Middle frontal gyrus (tissue), 1 donor: ENCODE data around the gene PTCH2.
"Not testable (repeated sequence)": the region's sequence is repeated elsewhere in the genome, so short reads cannot be mapped to it uniquely, and the experiment has no call there.

Source experiments
- DNase-seq: peaks from one replicate; pipeline ENCODE4 v3.0.0-alpha.2; 2015; ENCODE audit warnings: low spot score; ENCODE audit errors: extremely low spot score

PTCH2 gene

DNA sequence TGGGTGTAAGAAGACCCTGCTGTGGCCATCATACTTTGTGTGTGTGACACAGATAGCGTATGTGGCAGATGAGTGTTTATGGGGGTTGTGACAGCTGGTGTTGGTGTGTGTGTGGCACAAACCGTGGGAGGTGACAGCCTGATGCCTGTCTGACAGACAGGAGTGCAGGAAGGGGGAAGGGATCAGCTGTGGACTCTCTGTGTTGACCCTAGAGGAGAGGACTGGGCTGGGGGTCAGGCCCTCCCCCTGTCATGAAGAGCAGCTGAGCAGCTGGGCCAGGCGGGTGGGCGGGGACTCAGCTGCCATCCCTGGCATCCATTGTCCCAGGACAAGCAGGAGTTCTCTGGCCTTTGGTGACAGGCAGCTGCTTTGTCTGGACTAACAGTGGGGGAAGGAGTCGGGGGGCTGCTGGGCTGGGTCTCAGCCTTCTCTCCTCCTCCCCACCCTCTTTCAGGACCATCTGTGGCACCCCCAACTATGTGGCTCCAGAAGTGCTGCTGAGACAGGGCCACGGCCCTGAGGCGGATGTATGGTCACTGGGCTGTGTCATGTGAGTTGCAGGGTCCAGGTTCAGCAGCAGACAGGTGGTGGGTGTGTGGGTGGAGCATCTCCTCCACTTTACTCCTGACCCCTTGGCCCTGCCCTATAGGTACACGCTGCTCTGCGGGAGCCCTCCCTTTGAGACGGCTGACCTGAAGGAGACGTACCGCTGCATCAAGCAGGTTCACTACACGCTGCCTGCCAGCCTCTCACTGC is 40.6 kb downstream of the PTCH2 start:
- no peak for DNase-seq

DNA sequence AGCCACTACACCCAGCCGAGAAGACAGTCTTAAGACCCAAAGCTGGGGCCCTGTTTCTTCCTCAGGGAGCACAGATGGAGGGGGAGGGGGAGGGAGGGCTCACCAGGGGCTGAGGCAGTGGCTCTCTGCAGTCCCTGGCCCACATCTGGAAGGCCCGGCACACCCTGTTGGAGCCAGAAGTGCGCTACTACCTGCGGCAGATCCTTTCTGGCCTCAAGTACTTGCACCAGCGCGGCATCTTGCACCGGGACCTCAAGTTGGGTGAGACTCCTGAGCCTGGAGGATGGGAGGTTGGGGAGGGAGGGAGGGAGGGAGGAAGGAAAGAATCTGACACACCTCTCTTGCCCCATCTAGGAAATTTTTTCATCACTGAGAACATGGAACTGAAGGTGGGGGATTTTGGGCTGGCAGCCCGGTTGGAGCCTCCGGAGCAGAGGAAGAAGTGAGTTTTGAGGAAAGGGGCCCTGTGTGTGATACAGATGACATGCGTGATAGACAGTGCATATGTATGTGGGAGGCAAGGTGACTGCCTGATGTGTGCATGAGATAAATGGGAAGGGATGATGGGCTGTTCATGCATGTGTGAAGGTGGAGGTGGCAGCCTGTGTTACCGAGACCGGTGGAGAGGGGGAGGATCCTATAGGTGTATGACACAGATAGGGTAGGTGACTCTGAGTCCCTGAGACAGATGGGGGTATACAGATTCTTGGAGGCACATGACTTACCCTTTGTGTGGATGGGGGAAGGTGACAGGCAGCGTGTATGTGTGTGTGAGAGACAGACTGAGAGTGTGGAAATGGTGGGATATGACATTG is 41.4 kb downstream of the PTCH2 start:
- DNase-seq = no peak

DNA sequence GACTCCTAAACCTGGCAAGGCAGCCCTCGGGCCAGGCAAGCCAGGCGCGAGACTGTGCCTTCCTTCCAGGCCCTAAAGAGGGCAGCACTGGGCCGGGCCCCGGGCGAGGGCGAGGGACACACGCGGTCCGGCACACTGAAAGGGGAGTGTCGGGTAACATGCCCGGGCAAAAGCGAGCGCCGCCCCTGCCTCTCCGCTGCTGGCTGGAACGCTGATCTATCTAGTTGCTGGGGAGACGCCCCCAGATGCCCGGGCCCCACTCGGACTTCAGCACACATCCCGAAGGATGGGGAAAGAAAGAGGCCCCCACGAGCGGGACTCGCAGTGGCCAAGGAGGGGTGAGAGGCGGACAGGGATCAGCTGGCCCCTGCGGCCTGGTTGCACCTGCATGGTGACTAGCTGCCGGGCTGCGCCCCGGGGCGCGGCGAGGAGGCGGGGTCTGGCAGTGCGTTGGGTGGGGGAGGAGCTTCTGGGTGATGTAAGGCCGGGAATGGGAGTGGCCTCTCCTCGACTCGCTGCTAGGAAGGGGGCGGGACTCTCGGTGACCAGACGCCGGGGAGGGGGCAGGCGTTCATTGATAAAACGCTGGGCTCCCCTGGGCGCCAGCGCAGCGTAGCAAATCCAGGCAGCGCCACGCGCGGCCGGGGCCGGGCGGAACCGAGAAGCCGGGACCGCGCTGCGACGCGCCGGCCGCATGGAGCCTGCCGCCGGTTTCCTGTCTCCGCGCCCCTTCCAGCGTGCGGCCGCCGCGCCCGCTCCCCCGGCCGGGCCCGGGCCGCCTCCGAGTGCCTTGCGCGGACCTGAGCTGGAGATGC is 43.1 kb downstream of the PTCH2 start, which contains the start of gene PLK3:
PLK3 (plus strand) TSS at position 608 of the 815 bp plus-strand sequence; CDS start at position 695, 87 bp downstream.
- DNase-seq = peak; percentile 96

DNA sequence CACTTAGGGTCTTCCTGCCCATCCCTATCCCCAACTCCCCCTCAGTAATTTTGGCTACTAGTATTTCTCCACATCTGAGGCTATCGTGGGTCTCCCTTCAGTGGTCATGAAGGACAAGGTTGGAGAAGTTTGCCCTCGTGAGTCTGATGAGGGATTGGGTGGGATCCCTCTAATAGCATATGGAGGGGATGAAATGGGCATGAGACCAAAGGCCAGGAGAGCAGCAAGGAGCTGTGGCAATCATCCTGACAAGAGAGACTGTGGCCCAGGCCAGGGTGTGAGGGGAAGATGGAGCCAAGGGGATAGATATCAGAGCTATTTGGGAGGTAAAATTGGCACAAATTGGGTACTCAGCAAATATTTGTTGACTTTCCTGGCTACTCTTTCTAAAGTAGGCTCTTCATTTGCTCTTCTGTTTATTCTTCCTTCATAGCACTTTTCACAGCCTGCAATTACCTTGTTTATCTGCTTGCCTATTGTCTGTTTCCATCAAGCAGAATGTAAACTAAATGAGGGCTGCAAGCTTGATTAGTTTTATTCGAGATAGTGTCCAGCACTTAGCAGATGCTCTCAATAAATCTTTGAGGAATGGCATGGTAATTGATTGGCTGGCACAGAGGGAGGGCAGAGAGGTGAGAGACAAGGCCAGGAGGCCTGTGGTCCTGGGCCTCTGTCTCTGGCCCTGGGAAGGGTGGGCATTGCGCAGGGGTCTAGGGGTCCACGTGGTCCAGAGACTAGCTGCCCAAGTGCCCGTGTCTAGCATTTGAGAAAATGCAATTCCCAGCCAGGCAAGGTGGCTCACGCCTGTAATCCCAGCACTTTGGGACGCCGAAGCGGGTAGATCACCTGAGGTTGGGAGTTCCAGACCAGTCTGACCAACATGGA is 44.3 kb downstream of the PTCH2 start:
- DNase-seq = no peak

DNA sequence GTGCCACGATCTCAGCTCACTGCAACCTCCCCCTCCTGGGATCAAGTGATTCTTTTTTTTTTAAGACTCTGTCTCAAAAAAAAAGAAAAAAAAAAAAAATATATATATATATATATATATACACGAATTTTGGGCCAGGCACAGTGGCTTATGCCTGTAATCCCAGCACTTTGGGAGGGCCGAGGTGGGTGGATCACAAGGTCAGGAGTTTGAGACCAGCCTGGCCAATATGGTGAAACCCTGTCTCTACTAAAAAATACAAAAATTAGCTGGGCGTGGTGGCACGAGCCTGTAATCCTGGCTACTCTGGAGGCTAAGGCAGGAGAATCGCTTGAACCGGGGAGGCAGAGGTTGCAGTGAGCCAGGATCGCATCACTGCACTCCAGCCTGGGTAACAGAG is 45.2 kb downstream of the PTCH2 start:
- DNase-seq = not testable (repeated sequence)

DNA sequence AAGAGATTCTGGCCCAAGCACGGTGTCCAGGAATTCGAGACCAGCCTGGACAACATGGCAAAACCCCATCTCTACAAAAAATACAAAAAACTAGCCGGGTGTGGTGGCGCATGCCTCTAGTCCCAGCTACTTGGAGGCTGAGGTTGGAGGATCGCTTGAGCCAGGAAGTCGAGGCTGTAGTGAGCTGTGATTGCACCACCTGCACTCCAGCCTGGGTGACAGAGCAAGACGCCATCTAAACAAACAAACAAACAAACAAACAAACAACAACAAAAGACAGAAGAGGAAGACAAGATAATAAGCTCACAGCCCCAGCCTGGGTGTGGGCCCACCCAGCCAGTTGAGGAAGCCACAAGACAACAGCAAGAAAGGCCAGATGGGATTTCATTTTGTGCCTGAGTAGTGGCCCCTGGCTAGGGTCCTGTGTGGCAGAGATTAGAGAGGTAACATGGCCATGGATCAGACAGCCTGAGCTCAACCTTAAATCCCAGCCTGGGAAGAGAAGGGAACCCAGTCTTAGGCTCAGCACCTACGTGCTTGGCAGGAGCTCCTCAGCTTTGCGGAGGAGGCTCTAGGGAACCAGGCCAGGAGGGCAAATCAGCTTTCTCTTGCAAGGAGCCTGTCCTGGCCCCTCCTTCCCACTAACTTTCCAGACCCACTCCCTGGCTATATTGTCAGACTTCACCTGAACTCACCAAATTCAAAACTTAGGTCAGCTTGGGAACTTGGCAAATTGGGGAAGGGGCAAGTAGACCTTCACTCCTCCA is 50.1 kb downstream of the PTCH2 start:
- DNase-seq = no peak

DNA sequence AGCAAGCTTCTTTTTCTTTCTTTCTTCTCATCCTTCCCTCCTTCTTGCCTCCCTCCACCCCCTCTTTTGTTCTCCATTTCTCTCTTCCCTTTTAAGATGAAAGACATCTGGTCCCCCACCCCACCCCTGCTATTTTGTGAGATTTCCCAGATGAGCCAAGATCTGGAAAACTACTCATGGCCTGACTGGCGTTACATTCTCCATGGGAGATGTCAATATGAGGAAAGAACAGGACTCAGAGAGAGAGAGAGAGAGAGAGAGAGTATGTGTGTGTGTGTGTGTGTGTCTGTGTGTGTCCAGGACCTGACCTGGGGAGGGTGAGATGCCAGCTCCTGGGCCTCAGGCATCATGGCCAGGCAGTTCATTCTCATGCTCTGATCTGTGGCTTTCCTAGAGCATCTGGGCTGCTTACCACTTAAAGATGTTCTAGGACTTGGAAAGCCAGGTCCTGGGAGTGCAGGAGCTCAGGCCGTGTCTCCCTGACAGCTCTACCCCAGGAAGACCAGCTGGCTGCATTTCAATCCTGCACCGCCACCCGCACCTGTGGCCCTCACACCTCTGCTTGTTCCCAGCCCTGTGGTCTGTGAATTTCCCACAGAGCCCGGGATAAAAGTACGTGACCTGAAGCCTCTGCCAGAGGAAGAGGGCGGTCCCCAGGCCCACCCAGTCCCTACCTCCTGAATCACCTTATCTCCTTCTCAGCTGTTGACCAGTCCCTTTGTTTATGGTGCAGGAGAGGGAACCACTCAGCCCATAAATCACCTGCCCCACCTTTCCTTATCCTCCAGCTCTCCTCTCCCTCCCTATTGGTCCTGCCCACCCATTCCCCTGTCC is 51.9 kb downstream of the PTCH2 start:
- no peak for DNase-seq

DNA sequence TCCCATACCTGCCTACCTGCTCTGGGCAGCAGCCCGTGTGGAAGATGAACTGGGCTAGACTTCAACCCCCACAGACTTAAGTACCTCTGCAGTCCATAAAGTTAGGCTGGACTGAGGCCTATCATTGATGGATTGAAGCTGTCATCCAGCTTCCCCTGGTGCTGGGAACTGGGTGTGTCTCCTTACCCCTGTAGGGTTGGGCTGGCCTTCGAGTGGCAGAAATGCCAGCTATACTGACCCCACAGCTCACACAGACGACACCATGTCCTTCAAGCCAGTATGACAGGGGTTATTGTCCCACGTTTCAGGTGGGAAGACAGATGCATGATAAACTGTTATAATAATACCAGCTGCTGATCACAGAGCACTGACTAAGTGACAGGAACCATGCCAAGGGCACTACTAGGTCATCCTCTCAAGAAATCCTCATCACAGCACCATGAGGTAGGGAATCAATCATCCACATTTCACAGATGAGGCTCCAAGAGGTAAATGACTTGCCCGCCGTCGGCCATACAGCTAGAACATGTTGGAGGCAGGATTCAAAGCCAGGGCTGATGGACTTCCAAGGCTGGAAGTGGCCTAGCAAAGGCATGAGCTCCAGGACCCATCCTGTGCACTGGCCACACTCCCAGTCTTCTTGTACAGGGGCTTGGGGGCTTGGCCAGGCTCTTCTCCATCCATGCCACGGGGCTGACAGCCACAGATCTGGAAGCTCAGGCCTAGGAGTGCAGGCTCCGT is 54.8 kb downstream of the PTCH2 start, which contains the start of gene BEST4:
BEST4 (minus strand) TSS at position 51 of the 741 bp plus-strand sequence. CDS start 465 bp downstream, outside the sequence.
- no peak for DNase-seq

DNA sequence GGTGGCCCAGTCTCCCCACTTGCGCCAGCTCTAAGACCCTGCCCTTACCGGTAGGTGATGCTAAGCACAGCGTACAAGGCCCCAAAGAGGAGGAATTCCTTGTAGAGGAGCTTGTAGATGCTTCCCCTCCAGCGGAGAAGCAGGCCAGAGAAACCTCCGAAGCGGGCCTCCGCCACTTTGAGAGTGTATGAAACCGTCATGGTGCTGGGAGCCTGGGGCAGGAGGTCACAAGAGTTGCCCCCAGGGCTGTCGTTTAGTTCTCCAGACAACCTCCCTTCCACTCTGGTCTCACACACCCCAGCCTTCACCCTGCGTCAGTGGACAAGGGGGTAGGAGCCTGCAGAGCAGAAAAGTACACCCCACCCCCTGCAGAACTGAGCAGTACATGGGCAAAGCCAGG is 55.5 kb downstream of the PTCH2 start:
- no peak for DNase-seq

DNA sequence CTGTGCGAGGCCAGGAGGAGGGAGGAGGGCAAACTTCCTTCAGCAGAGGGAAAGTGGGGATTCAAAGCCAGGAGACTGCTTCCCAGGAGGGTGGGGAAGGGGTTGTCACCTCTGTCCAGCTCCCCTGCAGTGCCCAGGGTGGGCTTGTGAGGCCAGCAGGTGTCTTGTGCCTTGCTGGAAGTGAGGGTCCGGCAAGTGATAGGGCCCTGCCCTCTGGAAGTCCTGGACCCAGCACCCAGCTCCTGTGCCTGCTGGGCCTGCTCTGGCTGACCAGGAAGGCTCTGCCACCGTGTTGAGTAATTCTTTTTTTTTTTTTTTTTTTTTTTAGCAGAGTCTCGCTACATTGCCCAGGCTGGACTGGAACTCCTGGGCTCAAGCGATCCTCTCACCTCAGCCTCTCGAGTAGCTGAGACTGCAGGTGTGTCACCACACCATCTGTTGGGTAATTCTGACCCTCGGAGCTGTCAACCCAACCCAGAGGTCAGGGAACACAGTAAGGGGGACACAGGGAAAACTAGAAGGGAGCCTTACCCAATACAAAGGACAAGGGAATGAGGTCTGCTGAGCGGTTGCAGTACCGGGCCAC is 56.1 kb downstream of the PTCH2 start:
- DNase-seq = no peak

DNA sequence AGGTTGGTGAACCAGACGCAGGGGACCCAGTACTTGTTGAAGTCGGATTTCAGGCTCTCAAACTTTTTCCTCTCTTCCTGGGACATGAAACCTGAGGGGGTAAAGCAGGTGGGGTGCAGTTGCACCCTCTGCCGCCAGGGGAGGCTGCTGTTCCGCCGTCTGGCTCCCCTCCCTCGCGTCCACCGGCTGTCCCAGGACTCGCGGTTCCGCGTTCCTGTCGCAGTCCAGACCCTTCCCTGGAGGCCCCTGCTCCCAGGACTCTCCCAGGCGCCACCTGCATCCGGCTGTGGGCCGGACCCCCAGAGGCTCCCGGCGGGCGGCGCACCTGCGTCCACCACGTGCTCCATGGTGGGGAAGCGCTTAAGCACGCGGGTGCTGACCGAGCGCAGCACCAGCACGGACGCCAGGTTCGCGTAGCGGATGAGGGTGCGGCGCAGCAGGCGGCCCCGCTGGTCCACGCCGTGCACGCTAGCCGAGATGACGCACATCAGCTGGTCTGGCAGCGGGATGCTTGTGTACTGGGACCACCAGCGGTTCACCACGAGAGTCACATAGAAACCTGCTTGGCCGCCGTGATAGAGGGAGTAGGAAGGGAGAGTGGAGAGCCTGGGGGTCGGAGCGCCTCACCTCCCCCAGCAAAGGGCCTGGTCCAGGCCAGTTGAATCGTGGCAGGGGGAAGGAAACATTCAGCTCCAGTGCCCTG is 56.8 kb downstream of the PTCH2 start:
- no peak for DNase-seq

DNA sequence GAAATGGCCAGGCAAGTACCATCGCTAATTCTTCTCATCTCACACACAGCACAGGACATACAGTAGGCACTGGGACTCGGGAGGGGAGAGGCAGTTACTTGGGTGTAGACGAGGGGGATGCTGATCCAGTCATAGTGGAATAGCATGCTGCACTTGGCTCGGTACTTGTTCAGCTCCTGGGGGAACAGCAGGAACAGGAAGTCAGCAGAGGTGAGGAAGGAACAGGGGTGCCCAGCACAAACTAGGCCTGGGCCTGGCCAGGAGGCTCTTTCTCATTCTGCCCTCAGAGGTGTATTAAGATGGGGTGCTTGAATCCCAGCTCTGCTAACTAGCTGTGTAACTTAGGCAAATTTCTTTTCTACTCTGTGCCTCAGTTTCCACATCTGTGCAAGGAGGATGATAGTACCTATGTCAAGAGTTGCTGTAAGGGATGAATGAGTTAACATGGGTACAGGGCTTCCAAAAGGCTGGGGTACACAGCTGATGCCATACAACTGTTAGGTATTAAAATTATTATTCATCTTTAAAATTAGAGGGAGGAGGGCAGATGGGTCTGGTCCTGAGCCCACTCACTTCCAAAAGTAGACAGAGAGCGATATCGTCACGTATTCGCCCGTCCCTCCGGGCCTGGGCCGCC is 57.4 kb downstream of the PTCH2 start:
- DNase-seq = no peak

DNA sequence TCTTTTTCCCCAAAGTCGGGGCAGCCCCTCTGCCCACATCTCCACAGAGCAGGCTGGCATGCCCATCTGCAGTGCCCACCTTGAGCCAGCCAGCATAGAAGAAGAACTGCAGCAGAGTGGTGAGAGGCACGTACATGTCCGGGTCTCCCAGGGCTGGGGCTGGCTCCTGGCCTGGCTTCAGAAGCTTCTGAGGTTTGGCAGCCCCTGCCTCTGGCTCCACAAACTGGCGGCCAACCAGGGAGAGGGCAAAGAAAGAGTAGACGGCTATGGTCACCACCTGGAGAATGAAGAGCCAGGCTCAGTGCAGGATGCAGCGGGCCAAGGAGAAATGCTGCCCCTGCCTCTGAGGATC is 58.0 kb downstream of the PTCH2 start:
- no peak for DNase-seq

DNA sequence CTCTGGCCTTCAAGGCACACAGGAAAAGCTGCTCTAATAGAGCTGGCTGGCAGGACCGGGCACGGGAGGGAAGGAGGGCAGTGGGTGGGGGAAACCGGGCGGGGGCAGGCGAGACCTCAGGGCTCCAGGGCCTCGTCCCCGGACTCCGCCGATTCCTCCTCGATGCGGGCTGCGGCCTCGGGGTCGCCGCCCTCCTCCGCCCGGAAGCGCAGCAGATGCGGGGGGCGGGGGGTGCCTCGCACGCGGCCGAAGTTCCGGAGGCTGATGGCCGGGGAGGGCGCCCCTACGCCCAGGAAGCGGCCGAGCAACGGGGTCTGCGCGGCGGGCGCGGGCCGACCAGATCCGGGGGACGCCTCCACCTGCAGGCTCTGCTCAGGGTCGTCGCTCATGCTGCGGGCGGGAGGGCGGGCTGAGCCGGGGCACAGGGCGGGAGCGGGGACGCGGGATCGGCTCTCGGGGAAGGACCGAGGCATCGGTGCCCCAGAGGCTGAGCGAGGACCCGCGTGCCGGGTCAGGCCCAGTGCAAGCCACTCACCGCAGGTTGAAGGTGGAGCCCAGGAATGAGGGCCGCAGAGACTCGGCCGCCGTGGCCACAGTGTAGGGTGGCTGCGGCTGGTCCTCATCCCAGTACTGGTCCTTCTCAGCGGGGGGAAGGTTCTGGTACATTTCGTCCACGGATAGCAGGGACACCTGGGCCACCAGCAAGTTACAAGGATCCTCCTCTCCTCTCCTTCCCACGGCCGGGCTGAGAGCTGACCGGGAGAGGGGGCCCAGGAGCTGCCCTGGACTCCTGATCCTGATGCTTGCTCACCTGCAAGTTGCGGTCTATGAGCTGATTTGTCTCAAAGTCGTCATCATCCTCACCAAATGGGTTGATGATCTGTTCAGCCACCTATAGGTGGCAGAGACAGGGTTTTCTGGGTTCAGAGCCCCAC is 58.7 kb downstream of the PTCH2 start:
- no peak for DNase-seq

DNA sequence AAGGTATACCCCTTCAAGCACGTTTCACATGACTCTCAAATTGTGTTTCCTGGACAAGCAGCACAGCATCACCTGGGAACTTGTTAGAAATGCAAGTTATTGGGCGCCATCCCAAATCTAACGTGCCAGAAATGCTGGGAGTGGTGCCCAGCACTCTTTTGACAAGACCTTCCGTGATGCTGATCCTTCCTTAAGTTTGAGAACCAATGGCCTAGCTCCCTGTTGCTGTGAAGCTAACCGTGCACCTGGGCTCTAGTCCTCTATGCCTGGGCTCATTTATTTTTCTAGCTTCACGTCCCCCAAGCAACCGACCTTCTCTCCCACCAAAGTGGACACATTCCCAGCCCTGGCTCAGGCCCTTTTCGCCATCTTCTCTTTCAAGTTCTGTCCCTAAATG is 59.4 kb downstream of the PTCH2 start:
- DNase-seq = no peak
